Astrocyte (in vitro differentiated cells and primary cell): Measurements from ENCODE around the gene IFITM5. TPM values are rescaled to one million over a fixed set of nuclear protein-coding genes. Genes with fewer than 3 reads are reported as not detected.

Source experiments
- DNase-seq: peaks from one replicate; pipeline ENCODE4 v3.0.0-alpha.2; 2010; ENCODE audit warnings: low read depth
- FAIRE-seq: peaks from 2 replicates; lab custom pipeline; 2011; peaks lifted over from hg19 to GRCh38; lab: Jason Lieb, UNC
- H2AFZ ChIP-seq: 2 replicates; pipeline ENCODE4 v1.6.0; 2012; ENCODE audit warnings: low read depth, low read length, inconsistent platforms
- H3K27ac ChIP-seq: 2 replicates; pipeline ENCODE4 v1.5.1; 2011; ENCODE audit warnings: low read depth, low read length, inconsistent platforms
- H3K27me3 ChIP-seq: 2 replicates; pipeline ENCODE4 v1.6.0; 2011; ENCODE audit warnings: low read length, inconsistent platforms; ENCODE audit not compliant: insufficient read depth
- H3K36me3 ChIP-seq: 2 replicates; pipeline ENCODE4 v1.5.1; 2011; ENCODE audit warnings: low read length, inconsistent platforms; ENCODE audit not compliant: insufficient read depth
- H3K4me1 ChIP-seq: 2 replicates; pipeline ENCODE4 v1.5.1; 2011; ENCODE audit warnings: low read length, inconsistent platforms; ENCODE audit not compliant: insufficient read depth
- H3K4me2 ChIP-seq: 2 replicates; pipeline ENCODE4 v1.6.0; 2012; ENCODE audit warnings: low read length, inconsistent platforms
- H3K4me3 ChIP-seq: 2 replicates; pipeline ENCODE4 v1.5.1; 2011; ENCODE audit warnings: low read depth, mild to moderate bottlenecking, low read length, inconsistent platforms; ENCODE audit not compliant: insufficient read depth
- H3K79me2 ChIP-seq: 2 replicates; pipeline ENCODE4 v1.6.0; 2012; ENCODE audit warnings: mild to moderate bottlenecking, low read length, inconsistent platforms; ENCODE audit not compliant: insufficient read depth
- H3K9ac ChIP-seq: 2 replicates; pipeline ENCODE4 v1.6.0; 2012; ENCODE audit warnings: mild to moderate bottlenecking, low read length, inconsistent platforms
- H3K9me3 ChIP-seq: 2 replicates; pipeline ENCODE4 v1.5.1; 2012; ENCODE audit warnings: low read depth, mild to moderate bottlenecking, low read length, inconsistent platforms; ENCODE audit not compliant: insufficient read depth
- H4K20me1 ChIP-seq: 2 replicates; pipeline ENCODE4 v1.6.0; 2012; ENCODE audit warnings: low read length, inconsistent platforms; ENCODE audit not compliant: insufficient read depth
- H3K27ac Mint-ChIP-seq: one replicate; pipeline ENCODE4 v1.8.0; 2021; ENCODE audit warnings: mild to moderate bottlenecking, mixed read lengths; ENCODE audit not compliant: unreplicated experiment
- H3K27me3 Mint-ChIP-seq: one replicate; pipeline ENCODE4 v1.8.0; 2021; ENCODE audit warnings: low read depth, mixed read lengths; ENCODE audit not compliant: unreplicated experiment
- H3K36me3 Mint-ChIP-seq: one replicate; pipeline ENCODE4 v1.8.0; 2021; ENCODE audit warnings: low read depth, mixed read lengths; ENCODE audit not compliant: unreplicated experiment
- H3K4me1 Mint-ChIP-seq: one replicate; pipeline ENCODE4 v1.8.0; 2021; ENCODE audit warnings: low read depth, mixed read lengths; ENCODE audit not compliant: unreplicated experiment
- H3K4me3 Mint-ChIP-seq: one replicate; pipeline ENCODE4 v1.8.0; 2021; ENCODE audit warnings: mild to moderate bottlenecking, moderate library complexity, mixed read lengths; ENCODE audit not compliant: unreplicated experiment
- H3K9me3 Mint-ChIP-seq: one replicate; pipeline ENCODE4 v1.8.0; 2021; ENCODE audit warnings: mild to moderate bottlenecking, mixed read lengths; ENCODE audit not compliant: unreplicated experiment
- CTCF ChIP-seq: IDR thresholded peaks from 2 replicates; pipeline ENCODE4 v1.5.1; 2011; ENCODE audit warnings: low read depth, mild to moderate bottlenecking, inconsistent platforms, low read length, moderate library complexity; ENCODE audit not compliant: insufficient read depth
- EZH2 ChIP-seq: IDR thresholded peaks from 2 replicates; pipeline ENCODE4 v1.6.1; 2012; ENCODE audit warnings: mild to moderate bottlenecking, low read length, inconsistent platforms; ENCODE audit not compliant: insufficient read depth
- total RNA-seq: library from RNA; stranded (reverse); gene quantifications from 2 replicates; pipeline ENCODE4 v1.2.1, GENCODE V29; 2021

Gene IFITM5
- total RNA-seq, 1 donor from 2014 or later, result not detected

- Mint-ChIP-seq H3K4me3 (no peak overlapping the region), H3K36me3 (no peaks in the 10 kb centered on the region), H3K9me3 (no peaks in the 10 kb centered on the region), H3K27ac (no peak overlapping the region), H3K4me1 (peaks cover 23% of the 10 kb centered on the region), H3K27me3 (peaks cover 7% of the 10 kb centered on the region)
- Histone ChIP-seq H3K27me3 (no peaks in the 10 kb centered on the region), H2AFZ (no peak overlapping the region), H3K27ac (no peak overlapping the region), H3K4me1 (peaks cover 13% of the 10 kb centered on the region), H3K36me3 (no peaks in the 10 kb centered on the region), H3K79me2 (no peaks in the 10 kb centered on the region), H3K9ac (no peak overlapping the region), H3K4me2 (no peak overlapping the region), H4K20me1 (no peaks in the 10 kb centered on the region), H3K9me3 (no peaks in the 10 kb centered on the region), H3K4me3 (no peak overlapping the region)
- TF ChIP-seq EZH2, result no peak
- no peak for TF ChIP-seq CTCF
- FAIRE-seq, result no peak
- no peak for DNase-seq
Observed at GRCh38 chr11:331358-332060, 32.2 kb upstream of the IFITM5 start.

GRCh38 chr11:330694-331357 is 31.5 kb upstream of the IFITM5 start:
- no peak for TF ChIP-seq EZH2
- TF ChIP-seq CTCF, result no peak
- no peak overlapping the region for H3K4me3 ChIP-seq
- FAIRE-seq (no peak), DNase-seq (no peak)
- no peaks in the 10 kb centered on the region for H3K9me3 ChIP-seq
- no peaks in the 10 kb centered on the region for H3K27me3 ChIP-seq
- no peak overlapping the region for H3K4me2 ChIP-seq
- H3K9ac ChIP-seq, result no peak overlapping the region
- H2AFZ ChIP-seq, result no peak overlapping the region
- no peak overlapping the region for H3K27ac ChIP-seq
- H3K79me2 ChIP-seq, result no peaks in the 10 kb centered on the region
- H3K36me3 Mint-ChIP-seq, result no peaks in the 10 kb centered on the region
- H3K4me3 Mint-ChIP-seq, result no peak overlapping the region
- H3K27me3 Mint-ChIP-seq, result peaks cover 7% of the 10 kb centered on the region
- H3K4me1 Mint-ChIP-seq, result peaks cover 18% of the 10 kb centered on the region
- no peaks in the 10 kb centered on the region for H4K20me1 ChIP-seq
- H3K27ac Mint-ChIP-seq, result no peak overlapping the region
- H3K9me3 Mint-ChIP-seq, result no peaks in the 10 kb centered on the region
- H3K36me3 ChIP-seq, result no peaks in the 10 kb centered on the region
- H3K4me1 ChIP-seq, result peaks cover 13% of the 10 kb centered on the region

GRCh38 chr11:330307-330693 is 31.0 kb upstream of the IFITM5 start:
- H2AFZ ChIP-seq, result no peak overlapping the region
- Mint-ChIP-seq H3K27ac (no peak overlapping the region), H3K4me3 (no peak overlapping the region), H3K36me3 (no peaks in the 10 kb centered on the region), H3K27me3 (peaks cover 7% of the 10 kb centered on the region), H3K4me1 (peaks cover 12% of the 10 kb centered on the region), H3K9me3 (no peaks in the 10 kb centered on the region)
- H3K27ac ChIP-seq, result no peak overlapping the region
- TF ChIP-seq CTCF, result no peak
- TF ChIP-seq EZH2, result no peak
- H3K27me3 ChIP-seq, result no peaks in the 10 kb centered on the region
- peaks cover 13% of the 10 kb centered on the region for H3K4me1 ChIP-seq
- no peaks in the 10 kb centered on the region for H4K20me1 ChIP-seq
- FAIRE-seq (no peak), DNase-seq (no peak)
- no peak overlapping the region for H3K4me3 ChIP-seq
- no peaks in the 10 kb centered on the region for H3K79me2 ChIP-seq
- no peak overlapping the region for H3K4me2 ChIP-seq
- no peaks in the 10 kb centered on the region for H3K36me3 ChIP-seq
- H3K9me3 ChIP-seq, result no peaks in the 10 kb centered on the region
- H3K9ac ChIP-seq, result no peak overlapping the region
